ENCODE results near the gene KIAA0319L.

DNA sequence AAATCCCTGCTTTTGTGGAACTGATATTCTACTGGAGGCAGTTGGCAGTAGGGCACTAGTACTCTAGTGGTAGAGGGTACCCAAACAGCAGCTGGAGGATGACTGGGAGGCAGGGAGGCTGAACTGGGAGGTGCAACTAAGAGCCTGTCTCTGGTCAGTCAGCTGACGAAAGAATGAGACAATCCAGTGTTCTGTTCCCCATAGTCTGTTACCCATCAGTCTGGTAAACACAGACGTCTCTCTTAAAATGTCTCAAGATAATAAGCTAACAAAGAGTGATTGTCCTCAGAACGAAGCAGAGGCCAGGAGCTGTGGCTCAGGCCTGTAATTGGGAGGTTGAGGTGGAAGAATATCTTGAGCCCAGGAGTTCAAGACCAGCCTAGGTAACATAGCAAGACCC lies 46.3 kb upstream of the KIAA0319L start:
- no peak for TF ChIP-seq POLR2A (IDR thresholded peaks at IDR 0.05; ENCODE audit: low read length)
- no peak for TF ChIP-seq GATA1 (IDR thresholded peaks at IDR 0.05; ENCODE audit: low read depth, low read length)

All from erythroblast (primary cell).